Erythroblast (primary cell): Measurements from ENCODE around the gene UBA5.

Source experiments
- GATA1 ChIP-seq: IDR thresholded peaks from 2 replicates; pipeline ENCODE4 v1.6.1; 2011; ENCODE audit warnings: low read depth, mild to moderate bottlenecking, control low read depth, low read length, moderate library complexity
- POLR2A ChIP-seq: IDR thresholded peaks from 2 replicates; pipeline ENCODE4 v1.6.1; 2011; ENCODE audit warnings: mild to moderate bottlenecking, low read length

- no peak for TF ChIP-seq POLR2A
- TF ChIP-seq GATA1 = no peak
Observed at GRCh38 chr3:132629928-132630327, 30.2 kb upstream of the UBA5 start.
